ENCODE measurements around the gene CD7. TPM values are rescaled to one million over a fixed set of nuclear protein-coding genes. Genes with fewer than 3 reads are reported as not detected.

CD7 gene
- total and polyA plus RNA-seq, 2 donors (not counting 3 experiments of a cell fraction or from before 2014, with no cell fraction given) = not detected

DNA sequence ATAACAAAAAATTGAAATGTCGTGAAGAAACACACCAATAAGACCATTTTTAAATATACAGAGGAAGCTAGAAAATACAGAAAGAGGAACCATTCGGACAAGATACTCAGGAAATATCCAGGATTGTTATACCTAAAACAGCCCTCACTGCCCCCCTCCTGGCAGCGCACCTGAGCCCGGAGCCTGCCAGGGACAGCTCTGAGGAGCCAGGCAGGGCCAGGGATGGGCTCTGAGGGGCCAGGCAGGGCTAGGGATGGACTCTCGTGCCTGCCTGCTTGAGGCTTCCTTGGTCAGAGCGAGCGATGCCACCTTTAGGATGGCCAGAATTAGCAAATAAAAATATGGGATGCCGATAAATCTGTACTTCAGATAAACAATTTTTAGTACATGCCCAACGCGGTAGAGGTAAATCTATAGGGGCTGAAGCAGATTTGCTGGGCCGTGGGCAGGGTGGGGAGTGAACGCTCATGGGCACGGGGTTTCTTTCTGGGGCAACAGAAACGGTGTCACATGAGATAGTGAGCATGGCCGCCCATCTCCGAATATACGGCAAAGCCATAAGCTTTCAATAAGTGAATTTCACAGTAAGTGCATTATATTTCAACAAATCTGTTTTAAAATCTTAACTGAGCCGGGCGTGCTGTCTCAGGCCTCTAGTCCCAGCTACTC, 25.7 kb downstream of the CD7 start:
- no TSS peak for BruUV-seq (replicated peaks)
- Histone ChIP-seq H3K4me1 (ENCODE audit: control insufficient read depth, extremely low read depth, insufficient read depth, low read length) (peaks cover 34% of the 10 kb centered on the region), H3K4me3 (replicated peaks in 1 of 3; ENCODE audit: insufficient read depth in 1 of 3, low read depth in 1 of 3, low read length in 3 of 3) (peak overlapping the region; percentile 9 to 90 (median 51)), H3K79me2 (ENCODE audit: control insufficient read depth, insufficient read depth, low read length) (no peaks in the 10 kb centered on the region), H3K27me3 (ENCODE audit: control insufficient read depth in 2 of 2, insufficient read depth in 2 of 2, low read length in 2 of 2) (no peaks in the 10 kb centered on the region), H4K20me1 (replicated peaks; ENCODE audit: control insufficient read depth, extremely low read depth, insufficient read depth, low read length) (no peaks in the 10 kb centered on the region), H3K9me3 (replicated peaks; ENCODE audit: control insufficient read depth, insufficient read depth, low read length) (no peaks in the 10 kb centered on the region), H3K9ac (replicated peaks; ENCODE audit: extremely low read depth, insufficient read depth, low read length) (peak overlapping the region; percentile 76), H3K36me3 (ENCODE audit: control insufficient read depth in 2 of 2, extremely low read depth in 1 of 2, insufficient read depth in 2 of 2, low read length in 2 of 2) (no peaks in the 10 kb centered on the region), H2AFZ (ENCODE audit: low read depth, low read length) (no peak overlapping the region), H3K4me2 (ENCODE audit: insufficient read depth, low read length) (peak overlapping the region; percentile 55), H3K27ac (ENCODE audit: insufficient read depth, low read depth, low read length) (peak overlapping the region; percentile 55), H3K9me1 (replicated peaks; ENCODE audit: control insufficient read depth, extremely low read depth, insufficient read depth, low read length) (no peaks in the 10 kb centered on the region)
- DNase-seq (ENCODE audit: low read depth, low spot score) (no peak), FAIRE-seq (peak; percentile 8)
- CTCF ChIA-PET = interaction anchor here (1.7 kb wide), 1 partner anchor 261 kb away, joined by 5 read pairs; no protein-coding TSS in a partner anchor
- POLR2A ChIA-PET = interaction anchor here (0.6 kb wide), 1 partner anchor 264 kb away, joined by 10 read pairs; no protein-coding TSS in a partner anchor
- TF ChIP-seq, protein P1, sequence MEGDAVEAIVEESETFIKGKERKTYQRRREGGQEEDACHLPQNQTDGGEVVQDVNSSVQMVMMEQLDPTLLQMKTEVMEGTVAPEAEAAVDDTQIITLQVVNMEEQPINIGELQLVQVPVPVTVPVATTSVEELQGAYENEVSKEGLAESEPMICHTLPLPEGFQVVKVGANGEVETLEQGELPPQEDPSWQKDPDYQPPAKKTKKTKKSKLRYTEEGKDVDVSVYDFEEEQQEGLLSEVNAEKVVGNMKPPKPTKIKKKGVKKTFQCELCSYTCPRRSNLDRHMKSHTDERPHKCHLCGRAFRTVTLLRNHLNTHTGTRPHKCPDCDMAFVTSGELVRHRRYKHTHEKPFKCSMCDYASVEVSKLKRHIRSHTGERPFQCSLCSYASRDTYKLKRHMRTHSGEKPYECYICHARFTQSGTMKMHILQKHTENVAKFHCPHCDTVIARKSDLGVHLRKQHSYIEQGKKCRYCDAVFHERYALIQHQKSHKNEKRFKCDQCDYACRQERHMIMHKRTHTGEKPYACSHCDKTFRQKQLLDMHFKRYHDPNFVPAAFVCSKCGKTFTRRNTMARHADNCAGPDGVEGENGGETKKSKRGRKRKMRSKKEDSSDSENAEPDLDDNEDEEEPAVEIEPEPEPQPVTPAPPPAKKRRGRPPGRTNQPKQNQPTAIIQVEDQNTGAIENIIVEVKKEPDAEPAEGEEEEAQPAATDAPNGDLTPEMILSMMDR (IDR thresholded peaks at IDR 0.05; ENCODE audit: extremely low read depth in 1 of 2, insufficient read depth in 1 of 2, low read depth in 1 of 2, low read length in 2 of 2) = no peak
- TF ChIP-seq GATA2 (IDR thresholded peaks at IDR 0.05; ENCODE audit: insufficient read depth, insufficient read length, low read depth, low read length) (no peak), POLR2A (IDR thresholded peaks at IDR 0.05; ENCODE audit: low read depth, low read length) (no peak), FOS (IDR thresholded peaks at IDR 0.05; ENCODE audit: borderline replicate concordance, insufficient read depth, low read length) (no peak), EZH2 (IDR thresholded peaks at IDR 0.05; ENCODE audit: borderline replicate concordance, low read depth, low read length, severe bottlenecking) (no peak), POLR2AphosphoS5 (IDR thresholded peaks at IDR 0.05; ENCODE audit: insufficient read depth, low read depth, low read length) (no peak), MYC (IDR thresholded peaks at IDR 0.05; ENCODE audit: low read depth, low read length) (no peak), JUN (IDR thresholded peaks at IDR 0.05; ENCODE audit: borderline replicate concordance, insufficient read depth, insufficient read length, low read depth) (no peak)
- dilution Hi-C loops (cut with MboI; ENCODE audit: extremely low pct_ligation_motif_present, low sequenced_read_pairs) = no loop called here
- intact Hi-C loops (cut with micrococcal nuclease) = loop anchor here (2.0 kb wide), 1 partner anchor 19 kb away; the partner anchor contains the start of gene CSNK1D

Measured in endothelial cell of umbilical vein (primary cell).